Heart left ventricle (tissue), 16 donors: ENCODE measurements around the gene RLBP1. TPM values are rescaled to one million over a fixed set of nuclear protein-coding genes. Genes with fewer than 3 reads are reported as not detected.

Source experiments
- ATAC-seq, 4 donors: fragments of 200-7000 bp; cut with Tn5 transposase; one replicate each; pipeline ENCODE4 v1.9.1; 2020 to 2022; ENCODE audit warnings: moderate library complexity in 4 of 4, mild to moderate bottlenecking in 3 of 4, moderate number of reproducible peaks in 1 of 4
- DNase-seq, 5 donors: peaks; one replicate each; pipeline ENCODE4 v3.0.0-alpha.2; 2020
- H3K27ac ChIP-seq, 12 donors: fragments of 200-600 bp; sonication (generic) in 4 of 12; one replicate each; pipeline versions ENCODE4 v1.5.0 to v1.8.0; 2016 to 2022; ENCODE audit warnings: mild to moderate bottlenecking in 2 of 12
- H3K27me3 ChIP-seq, 9 donors: fragments of 200-600 bp; sonication (generic) in 2 of 9; one replicate each; pipeline versions ENCODE4 v1.5.1 to v1.8.0; 2016 to 2022; ENCODE audit warnings: mild to moderate bottlenecking in 3 of 9
- H3K36me3 ChIP-seq, 9 donors: fragments of 200-600 bp; sonication (generic) in 2 of 9; one replicate each; pipeline versions ENCODE4 v1.5.0 to v1.8.0; 2018 to 2022; ENCODE audit warnings: mild to moderate bottlenecking in 2 of 9
- H3K4me1 ChIP-seq, 12 donors: fragments of 200-600 bp; sonication (generic) in 4 of 12; one replicate each; pipeline versions ENCODE4 v1.5.0 to v1.8.0; 2016 to 2022; ENCODE audit warnings: mild to moderate bottlenecking in 3 of 12
- H3K4me3 ChIP-seq, 12 donors: fragments of 200-600 bp; sonication (generic) in 4 of 12; one replicate each; pipeline versions ENCODE4 v1.5.0 to v1.8.0; 2017 to 2022; ENCODE audit warnings: mild to moderate bottlenecking in 9 of 12, moderate library complexity in 4 of 12
- H3K9me3 ChIP-seq, 12 donors: fragments of 200-600 bp; sonication (generic) in 4 of 12; one replicate each; pipeline versions ENCODE4 v1.5.0 to v1.8.0; 2016 to 2022; ENCODE audit warnings: mild to moderate bottlenecking in 1 of 12
- CTCF ChIP-seq, 12 donors: fragments of 200-600 bp; sonication (generic) in 4 of 12; IDR thresholded peaks; one replicate each; pipeline versions ENCODE4 v1.5.0 to v1.8.0; 2018 to 2022; ENCODE audit warnings: antibody characterized with exemption in 12 of 12, mild to moderate bottlenecking in 5 of 12
- POLR2A ChIP-seq, 2 donors: fragments of 450-650 bp; IDR thresholded peaks; one replicate each; pipeline ENCODE4 v1.6.1; 2017; ENCODE audit warnings: antibody characterized with exemption in 2 of 2, mild to moderate bottlenecking in 2 of 2, moderate library complexity in 2 of 2
- WGBS, 4 donors: extraction: QIAGEN DNeasy Blood & Tissue Kit in 2 of 4; methylation state at CpG; one replicate each; pipeline versions ENCODE4 v1.1.5 to v1.1.7; 2013 to 2018; 5-methylcytosine and 5-hydroxymethylcytosine counted together
- intact Hi-C, 10 donors: fragments of 100-400 bp; cut with DNase I; formaldehyde crosslinking; loops; one replicate each; pipeline versions ENCODE4 v1.11.1 to v1.14.2; 2022
- polyA plus RNA-seq, 2 donors: library from polyadenylated mRNA; stranded (reverse); fragments of 200-250 nt; gene quantifications; one replicate each; pipeline ENCODE4 v1.2.3, GENCODE V29; 2013
- total RNA-seq, 9 donors: library from RNA; depleted of rRNA in 2 of 9; stranded (reverse); fragments of >200 nt in 2 of 9; fragmentation: NEBNext Ultra II Directional in 3 of 9; extraction: Animal tissue kit (Norgen Biotek cat#: 25700) in 3 of 9; gene quantifications; one replicate each; pipeline versions ENCODE4 v1.1.0 to v1.2.4, GENCODE V29; 2016 to 2023
- donor health status: ischemic (EF 13 %, LVEDD 7.1; RV severe dilation, severe dysfunction).
- donor health status: healthy with polysubstance abuse.
- donor health status: DM: no; HTN: yes; CAD: no.
- donor health status: DM: no; HTN: no; CAD: no.
- donor health status: ischemic (EF 25% LVEDD 6.9; RV normal size, moderate dysfunction).
- donor health status: ischemic (EF 25% LVEDD 5.7; RV mildly dilated, moderate dysfunction).
- donor health status: healthy.
- donor health status: DM: yes; HTN: yes; CAD: no.
- donor health status: ischemic (EF 35%, LVEDD 5.7; RV mildly dilated, moderate dysfunction).
- donor health status: nonischemic (EF 11% LVEDD 7.7; RV severe dilation, severe dysfunction).
- donor health status: DM: yes; HTN: yes; CAD: no.
- donor health status: PGD.
- donor health status: ischemic (EF 29% LVEDD 5.4; RV normal size, mild dysfunction).
- donor health status: nonischemic (EF 23%, LVEDD 6.1; RV moderate dilation, normal function).

RLBP1 gene
- total and polyA plus RNA-seq, 11 donors = not detected

- intact Hi-C loops = loop anchor here in 9 of 10 donors (1.0 to 10.0 kb wide), 10 partner anchors 41 to 284 kb away; partner anchors contain the start of genes HAPLN3 (in 3 of the 9) and ABHD2 (in 1 of the 9)
- DNase-seq = no peak
- WGBS, 4 donors = 86 to 90% (median 88%) methylated on average over 10 to 11 of the region's 11 CpGs
- peak overlapping the region in 3 of 12 donors; percentile 33 to 61 (median 50) for H3K27ac ChIP-seq
- TF ChIP-seq POLR2A (IDR thresholded peaks at IDR 0.05) (no peak), CTCF (IDR thresholded peaks at IDR 0.05) (no peak)
- no peaks in the 10 kb centered on the region for H3K27me3 ChIP-seq
- ATAC-seq = no peak
- peaks cover 0 to 39% (median 19%) of the 10 kb centered on the region in 12 donors for H3K4me1 ChIP-seq
- peaks cover 2 to 85% (median 66%) of the 10 kb centered on the region in 9 donors for H3K36me3 ChIP-seq
- H3K9me3 ChIP-seq = no peaks in the 10 kb centered on the region
- no peak overlapping the region for H3K4me3 ChIP-seq
Observed at GRCh38 chr15:89178307-89178977, 42.9 kb downstream of the RLBP1 start.

DNA sequence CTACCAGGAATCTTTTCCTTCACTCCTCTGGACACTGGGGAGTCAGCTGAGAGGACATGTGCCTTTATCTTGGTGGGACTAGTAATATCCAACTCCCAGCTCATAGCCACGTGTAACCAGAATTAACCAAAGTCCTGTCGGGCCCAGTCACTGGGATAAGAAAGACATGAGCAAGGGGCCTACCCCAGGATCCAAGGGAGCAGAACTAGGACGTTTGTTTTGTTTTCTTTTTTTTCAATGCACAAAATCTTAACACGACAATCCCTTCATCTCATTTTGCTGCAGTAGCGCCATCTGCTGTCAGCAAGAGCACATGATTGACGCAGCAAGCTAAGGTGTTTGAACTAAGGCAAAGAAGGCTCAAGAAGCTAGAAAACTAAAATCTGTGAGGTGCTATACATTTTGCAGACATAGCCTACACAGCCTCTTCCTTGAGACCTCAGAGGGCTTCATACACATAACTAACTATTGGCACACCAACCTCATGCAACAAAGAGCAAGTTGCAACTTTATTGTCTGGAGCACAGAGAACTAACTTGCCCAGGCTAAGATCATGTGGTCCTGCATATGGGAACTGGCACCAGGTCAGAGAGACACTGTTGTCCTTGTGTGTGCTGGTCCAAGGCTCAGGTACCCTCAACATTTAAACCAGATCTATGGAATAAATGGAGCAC, 43.6 kb downstream of the RLBP1 start:
- intact Hi-C loops = loop anchor here (1.0 to 10.0 kb wide), 12 partner anchors 40 to 283 kb away; partner anchors contain the start of genes HAPLN3 (in 3 of the 10) and ABHD2 (in 1 of the 10)
- ATAC-seq = peak in 3 of 4 donors; percentile 21 to 59 (median 35)
- peak in 4 of 5 donors; percentile 53 to 77 (median 64) for DNase-seq
- H3K27me3 ChIP-seq = no peaks in the 10 kb centered on the region
- H3K4me1 ChIP-seq = peaks cover 0 to 45% (median 22%) of the 10 kb centered on the region in 12 donors
- no peak for TF ChIP-seq POLR2A (IDR thresholded peaks at IDR 0.05)
- TF ChIP-seq CTCF (IDR thresholded peaks at IDR 0.05) = peak; percentile 63 to 91 (median 82)
- peak overlapping the region in 6 of 12 donors; percentile 17 to 61 (median 42) for H3K27ac ChIP-seq
- peaks cover 2 to 86% (median 68%) of the 10 kb centered on the region in 9 donors for H3K36me3 ChIP-seq
- WGBS, 4 donors = 9 to 16% (median 10%) methylated on average over 6 of the region's 6 CpGs
- no peaks in the 10 kb centered on the region for H3K9me3 ChIP-seq
- H3K4me3 ChIP-seq = no peak overlapping the region

- H3K36me3 ChIP-seq = peaks cover 2 to 86% (median 71%) of the 10 kb centered on the region in 9 donors
- peaks cover 0 to 50% (median 22%) of the 10 kb centered on the region in 12 donors for H3K4me1 ChIP-seq
Observed at GRCh38 chr15:89177116-89177515, 44.3 kb downstream of the RLBP1 start.

More at GRCh38 chr15:89177116-89177515, 44.3 kb downstream of the RLBP1 start:
- Histone ChIP-seq H3K9me3 (no peaks in the 10 kb centered on the region), H3K4me3 (no peak overlapping the region), H3K27me3 (no peaks in the 10 kb centered on the region), H3K27ac (peak overlapping the region in 6 of 12 donors; percentile 17 to 61 (median 42))
- WGBS, 4 donors = 90 to 96% (median 95%) methylated on average over 12 of the region's 12 CpGs
- TF ChIP-seq CTCF (IDR thresholded peaks at IDR 0.05) = no peak
- DNase-seq (no peak), ATAC-seq (no peak)
- intact Hi-C loops = loop anchor here (1.0 to 10.0 kb wide), 12 partner anchors 40 to 282 kb away; partner anchors contain the start of genes HAPLN3 (in 3 of the 10) and ABHD2 (in 1 of the 10)
